Colonic mucosa (tissue), 4 donors: ENCODE data around the gene DUSP9. TPM values are rescaled to one million over a fixed set of nuclear protein-coding genes. Genes with fewer than 3 reads are reported as not detected.

Experiments used
- DNase-seq: peaks from one replicate; pipeline ENCODE4 v3.0.0-alpha.2; 2020
- H3K27ac ChIP-seq: fragments of 200-600 bp; one replicate; pipeline ENCODE4 v1.8.0; 2021
- H3K27me3 ChIP-seq: fragments of 200-600 bp; one replicate; pipeline ENCODE4 v1.8.0; 2021
- H3K36me3 ChIP-seq: fragments of 200-600 bp; one replicate; pipeline ENCODE4 v1.8.0; 2021
- H3K4me1 ChIP-seq: fragments of 200-600 bp; one replicate; pipeline ENCODE4 v1.8.0; 2021; ENCODE audit warnings: mild to moderate bottlenecking
- H3K4me3 ChIP-seq: fragments of 200-600 bp; one replicate; pipeline ENCODE4 v1.8.0; 2021
- H3K9ac ChIP-seq, 2 donors: one replicate each; pipeline ENCODE4 v1.7.0; 2013; ENCODE audit warnings: control low read depth in 2 of 2, low read depth in 2 of 2, low read length in 2 of 2
- H3K9me3 ChIP-seq: fragments of 200-600 bp; one replicate; pipeline ENCODE4 v1.8.0; 2021
- CTCF ChIP-seq: fragments of 200-600 bp; IDR thresholded peaks from one replicate; pipeline ENCODE4 v1.8.0; 2022; ENCODE audit warnings: antibody characterized with exemption, mild to moderate bottlenecking
- intact Hi-C: fragments of 100-400 bp; cut with DNase I; formaldehyde crosslinking; loops from one replicate; pipeline ENCODE4 v1.14.1; 2022
- total RNA-seq, 2 donors: library from RNA; stranded (reverse); fragmentation: NEBNext Ultra II Directional in 1 of 2; extraction: Animal tissue kit (Norgen Biotek cat#: 25700) in 1 of 2; gene quantifications; one replicate each; pipeline ENCODE4 v1.2.1, GENCODE V29; 2021
- donor health status: healthy.
- donor health status: DM: no; HTN: no; CAD: no.
- donor health status: DM: no; HTN: no; CAD: no.

Gene DUSP9
- total RNA-seq, 2 donors from 2014 or later = 0.49 TPM; not detected in 1

- no peaks in the 10 kb centered on the region for H3K9me3 ChIP-seq
- H3K4me1 ChIP-seq = no peaks in the 10 kb centered on the region
- no peak overlapping the region for H3K4me3 ChIP-seq
- no peak overlapping the region for H3K27ac ChIP-seq
- no peak overlapping the region for H3K9ac ChIP-seq
- DNase-seq = no peak
- no peak for TF ChIP-seq CTCF
- intact Hi-C loops = no loop called here
- H3K36me3 ChIP-seq = no peaks in the 10 kb centered on the region
- H3K27me3 ChIP-seq = peaks cover 4% of the 10 kb centered on the region
Measured at GRCh38 chrX:153628129-153628528, 18.9 kb upstream of the DUSP9 start.

- Histone ChIP-seq H3K27me3 (peaks cover 4% of the 10 kb centered on the region), H3K9me3 (no peaks in the 10 kb centered on the region), H3K9ac (no peak overlapping the region), H3K4me3 (no peak overlapping the region), H3K4me1 (no peaks in the 10 kb centered on the region), H3K27ac (no peak overlapping the region), H3K36me3 (no peaks in the 10 kb centered on the region)
- intact Hi-C loops = no loop called here
- no peak for TF ChIP-seq CTCF
- DNase-seq = no peak
Measured at GRCh38 chrX:153628665-153629064, 18.3 kb upstream of the DUSP9 start.

GRCh38 chrX:153631346-153631745 is 15.7 kb upstream of the DUSP9 start:
- Histone ChIP-seq H3K9me3 (no peaks in the 10 kb centered on the region), H3K27ac (no peak overlapping the region), H3K27me3 (no peaks in the 10 kb centered on the region), H3K9ac (no peak overlapping the region), H3K4me3 (no peak overlapping the region), H3K4me1 (no peaks in the 10 kb centered on the region), H3K36me3 (no peaks in the 10 kb centered on the region)
- DNase-seq = no peak
- intact Hi-C loops = no loop called here
- TF ChIP-seq CTCF = no peak

- no peak overlapping the region for H3K4me3 ChIP-seq
- no peak for TF ChIP-seq CTCF
- no peaks in the 10 kb centered on the region for H3K27me3 ChIP-seq
Measured at GRCh38 chrX:153631907-153632594, 15.0 kb upstream of the DUSP9 start.

GRCh38 chrX:153632595-153632946 is 14.4 kb upstream of the DUSP9 start:
- Histone ChIP-seq H3K4me1 (no peaks in the 10 kb centered on the region), H3K4me3 (no peak overlapping the region), H3K9ac (no peak overlapping the region), H3K27ac (no peak overlapping the region), H3K27me3 (no peaks in the 10 kb centered on the region), H3K36me3 (no peaks in the 10 kb centered on the region), H3K9me3 (no peaks in the 10 kb centered on the region)
- intact Hi-C loops = no loop called here
- TF ChIP-seq CTCF = no peak
- no peak for DNase-seq

More at GRCh38 chrX:153631907-153632594, 15.0 kb upstream of the DUSP9 start:
- H3K9me3 ChIP-seq = no peaks in the 10 kb centered on the region
- no peak overlapping the region for H3K27ac ChIP-seq
- no peaks in the 10 kb centered on the region for H3K4me1 ChIP-seq
- H3K36me3 ChIP-seq = no peaks in the 10 kb centered on the region
- no peak for DNase-seq
- no peak overlapping the region for H3K9ac ChIP-seq
- intact Hi-C loops = no loop called here
